HG02678 (cell line): Measurements from ENCODE around the gene ATXN2.

Source experiments
- ATAC-seq: cut with Tn5 transposase; IDR thresholded peaks from one replicate; pipeline ENCODE4 v1.9.1; 2021; ENCODE audit warnings: mild to moderate bottlenecking, moderate library complexity; ENCODE audit not compliant: unreplicated experiment

The ATXN2 gene

GRCh38 chr12:111440152-111440551 lies 159.0 kb downstream of the ATXN2 start:
- no peak for ATAC-seq

GRCh38 chr12:111439657-111440151 lies 159.4 kb downstream of the ATXN2 start:
- no peak for ATAC-seq

- ATAC-seq = no peak
Observed at GRCh38 chr12:111438481-111438880, 160.6 kb downstream of the ATXN2 start.

- no peak for ATAC-seq
Observed at GRCh38 chr12:111437816-111438454, 161.2 kb downstream of the ATXN2 start.

- no peak for ATAC-seq
Observed at GRCh38 chr12:111436811-111437210, 162.3 kb downstream of the ATXN2 start.

GRCh38 chr12:111436266-111436665 lies 162.8 kb downstream of the ATXN2 start:
- ATAC-seq = no peak

GRCh38 chr12:111435661-111436201 lies 163.4 kb downstream of the ATXN2 start:
- ATAC-seq = no peak

- peak; percentile 71 for ATAC-seq
Observed at GRCh38 chr12:111434680-111435338, 164.3 kb downstream of the ATXN2 start.

- ATAC-seq = no peak
Observed at GRCh38 chr12:111434049-111434448, 165.1 kb downstream of the ATXN2 start.

GRCh38 chr12:111431772-111432171 lies 167.3 kb downstream of the ATXN2 start:
- no peak for ATAC-seq

- ATAC-seq = no peak
Observed at GRCh38 chr12:111430433-111431353, 168.4 kb downstream of the ATXN2 start.

- ATAC-seq = peak; percentile 22
Observed at GRCh38 chr12:111429828-111430432, 169.2 kb downstream of the ATXN2 start.

- ATAC-seq = no peak
Observed at GRCh38 chr12:111428728-111429175, 170.4 kb downstream of the ATXN2 start.

GRCh38 chr12:111428081-111428727 lies 170.9 kb downstream of the ATXN2 start:
- no peak for ATAC-seq

GRCh38 chr12:111427417-111428074 lies 171.6 kb downstream of the ATXN2 start:
- ATAC-seq = no peak

GRCh38 chr12:111426344-111427185 lies 172.6 kb downstream of the ATXN2 start:
- ATAC-seq = no peak

- ATAC-seq = no peak
Observed at GRCh38 chr12:111425655-111426054, 173.5 kb downstream of the ATXN2 start.

GRCh38 chr12:111424793-111425251 lies 174.3 kb downstream of the ATXN2 start:
- no peak for ATAC-seq
